ENCODE data around the gene CCDC28A.

The CCDC28A gene

DNA sequence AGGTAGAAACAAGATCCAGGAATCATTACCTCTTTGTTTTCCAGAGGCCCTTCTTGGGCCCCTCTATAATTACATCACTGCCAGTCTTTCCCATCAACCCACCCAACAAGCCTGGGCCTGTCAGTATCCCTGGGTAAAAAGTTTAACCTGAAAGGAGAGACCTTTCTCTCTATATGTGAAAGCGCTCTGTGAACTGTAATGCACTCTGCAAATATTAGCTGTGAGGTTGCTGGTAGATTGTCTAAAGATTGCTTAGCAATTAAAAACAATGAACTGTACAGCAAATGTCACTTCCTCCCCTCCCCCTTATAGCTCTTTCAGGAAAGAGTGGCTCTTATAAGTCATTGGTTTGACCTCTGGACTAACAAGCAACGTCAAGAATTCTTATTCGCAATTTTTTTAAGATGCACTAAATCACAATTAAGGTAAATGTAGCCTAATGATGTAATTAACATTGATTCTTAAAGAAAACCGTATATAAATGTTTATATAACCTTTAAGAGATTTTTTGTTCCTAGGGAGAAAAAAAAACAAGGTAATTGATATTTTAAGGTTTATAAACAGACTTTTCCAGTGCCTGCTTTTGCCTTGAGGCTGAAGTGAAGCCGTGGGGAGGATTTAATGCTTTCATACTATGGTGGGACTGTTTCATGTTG is 40.7 kb downstream of the CCDC28A start:
- H3K4me1 ChIP-seq (ENCODE audit: control insufficient read depth in 1 of 2, insufficient read depth in 1 of 2, low read depth in 1 of 2, low read length in 1 of 2): peaks cover 6 to 11% of the 10 kb centered on the region in 2 experiments
- no peaks in the 10 kb centered on the region for H3K36me3 ChIP-seq
- TF ChIP-seq, protein P1, sequence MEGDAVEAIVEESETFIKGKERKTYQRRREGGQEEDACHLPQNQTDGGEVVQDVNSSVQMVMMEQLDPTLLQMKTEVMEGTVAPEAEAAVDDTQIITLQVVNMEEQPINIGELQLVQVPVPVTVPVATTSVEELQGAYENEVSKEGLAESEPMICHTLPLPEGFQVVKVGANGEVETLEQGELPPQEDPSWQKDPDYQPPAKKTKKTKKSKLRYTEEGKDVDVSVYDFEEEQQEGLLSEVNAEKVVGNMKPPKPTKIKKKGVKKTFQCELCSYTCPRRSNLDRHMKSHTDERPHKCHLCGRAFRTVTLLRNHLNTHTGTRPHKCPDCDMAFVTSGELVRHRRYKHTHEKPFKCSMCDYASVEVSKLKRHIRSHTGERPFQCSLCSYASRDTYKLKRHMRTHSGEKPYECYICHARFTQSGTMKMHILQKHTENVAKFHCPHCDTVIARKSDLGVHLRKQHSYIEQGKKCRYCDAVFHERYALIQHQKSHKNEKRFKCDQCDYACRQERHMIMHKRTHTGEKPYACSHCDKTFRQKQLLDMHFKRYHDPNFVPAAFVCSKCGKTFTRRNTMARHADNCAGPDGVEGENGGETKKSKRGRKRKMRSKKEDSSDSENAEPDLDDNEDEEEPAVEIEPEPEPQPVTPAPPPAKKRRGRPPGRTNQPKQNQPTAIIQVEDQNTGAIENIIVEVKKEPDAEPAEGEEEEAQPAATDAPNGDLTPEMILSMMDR (IDR thresholded peaks at IDR 0.05): no peak
- no peaks in the 10 kb centered on the region for H3K9me3 ChIP-seq
- H3K27ac ChIP-seq: no peak overlapping the region
- H3K27me3 ChIP-seq: no peaks in the 10 kb centered on the region
- H3K4me3 ChIP-seq (ENCODE audit: low read depth in 1 of 2, low read length in 1 of 2): no peak overlapping the region

DNA sequence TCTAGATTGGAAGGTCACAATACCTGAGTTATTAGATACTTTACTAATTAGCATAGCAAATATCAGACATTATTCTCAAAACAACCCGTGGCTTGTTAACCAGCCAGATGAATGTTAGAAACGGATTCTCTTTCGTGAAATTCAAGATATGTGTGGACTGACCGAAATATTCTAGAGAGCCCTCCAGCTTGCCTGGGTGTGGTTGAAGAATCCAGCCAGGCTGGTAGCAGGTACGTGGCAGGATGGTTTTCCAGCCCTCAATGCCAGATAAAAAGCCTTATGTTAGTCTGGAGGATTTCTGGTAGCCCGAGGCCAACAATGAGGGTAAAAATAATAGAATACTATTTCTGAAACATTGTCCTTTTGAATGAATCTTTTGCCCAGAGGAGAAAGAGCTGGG is 41.7 kb downstream of the CCDC28A start:
- Histone ChIP-seq H3K4me1 (ENCODE audit: control insufficient read depth in 1 of 2, insufficient read depth in 1 of 2, low read depth in 1 of 2, low read length in 1 of 2) (peaks cover 7 to 16% of the 10 kb centered on the region in 2 experiments), H3K9me3 (no peaks in the 10 kb centered on the region), H3K27ac (no peak overlapping the region), H3K27me3 (no peaks in the 10 kb centered on the region), H3K36me3 (no peaks in the 10 kb centered on the region), H3K4me3 (ENCODE audit: low read depth in 1 of 2, low read length in 1 of 2) (no peak overlapping the region)
- TF ChIP-seq, protein P1 (IDR thresholded peaks at IDR 0.05): no peak

DNA sequence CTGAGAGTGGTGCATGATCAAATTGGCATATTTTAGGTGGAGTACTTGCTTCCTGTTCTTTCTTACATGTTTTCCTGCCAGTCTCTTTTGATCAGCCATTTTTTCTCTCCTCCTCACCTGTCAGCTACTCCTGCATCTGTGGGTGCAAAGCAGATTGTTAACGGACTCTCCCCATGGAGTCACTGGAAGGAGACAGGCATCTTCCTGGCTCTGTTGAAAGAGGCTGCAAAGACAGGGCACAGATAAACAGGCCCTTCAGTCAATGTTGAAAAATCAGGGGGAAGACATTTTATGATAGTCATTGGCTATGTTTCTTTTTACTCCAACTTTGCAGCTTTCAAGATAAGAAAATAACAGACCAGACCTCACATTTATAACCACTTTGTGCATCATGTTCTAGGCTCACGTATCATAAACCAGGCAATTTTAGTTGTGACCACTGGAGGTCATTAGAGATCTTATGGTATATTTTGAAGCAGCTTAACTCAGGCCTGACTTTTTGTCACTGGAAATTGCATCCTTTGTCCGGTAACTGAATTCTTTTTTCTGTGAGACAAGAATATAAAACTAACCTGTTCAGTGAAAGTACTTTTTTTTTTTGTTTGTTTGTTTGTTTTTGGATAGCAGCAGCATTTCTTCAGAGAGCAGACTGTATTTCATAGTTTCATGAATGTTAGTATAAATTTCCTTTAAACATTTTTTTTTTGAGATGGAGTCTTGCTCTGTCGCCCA is 42.4 kb downstream of the CCDC28A start:
- Histone ChIP-seq H3K27ac (no peak overlapping the region), H3K36me3 (no peaks in the 10 kb centered on the region), H3K4me1 (ENCODE audit: control insufficient read depth in 1 of 2, insufficient read depth in 1 of 2, low read depth in 1 of 2, low read length in 1 of 2) (peaks cover 7 to 16% of the 10 kb centered on the region in 2 experiments), H3K4me3 (ENCODE audit: low read depth in 1 of 2, low read length in 1 of 2) (no peak overlapping the region), H3K9me3 (no peaks in the 10 kb centered on the region), H3K27me3 (no peaks in the 10 kb centered on the region)
- TF ChIP-seq, protein P1 (IDR thresholded peaks at IDR 0.05): no peak

DNA sequence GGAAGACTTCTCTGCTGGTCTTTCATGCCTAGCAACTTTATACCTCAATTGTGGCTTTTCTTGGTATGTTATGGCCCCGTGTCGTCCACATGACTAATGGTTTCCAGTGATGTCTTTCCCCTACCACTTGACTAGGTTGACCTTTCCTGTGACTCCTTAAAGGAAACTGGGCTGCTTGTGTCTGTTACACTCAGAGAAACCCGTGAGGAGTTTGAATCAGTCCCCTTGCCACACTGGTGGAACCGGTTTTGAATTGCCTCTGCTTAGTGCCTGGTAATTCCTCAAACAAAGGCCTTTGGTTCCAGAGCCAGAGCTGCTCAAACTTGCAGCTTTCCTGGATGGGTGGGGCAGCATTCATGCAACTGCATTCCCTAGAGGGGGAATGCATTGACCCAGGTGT is 44.2 kb downstream of the CCDC28A start:
- Histone ChIP-seq H3K9me3 (no peaks in the 10 kb centered on the region), H3K27ac (no peak overlapping the region), H3K36me3 (no peaks in the 10 kb centered on the region), H3K27me3 (no peaks in the 10 kb centered on the region), H3K4me1 (ENCODE audit: control insufficient read depth in 1 of 2, insufficient read depth in 1 of 2, low read depth in 1 of 2, low read length in 1 of 2) (peaks cover 7 to 16% of the 10 kb centered on the region in 2 experiments), H3K4me3 (ENCODE audit: low read depth in 1 of 2, low read length in 1 of 2) (no peak overlapping the region)
- TF ChIP-seq, protein P1 (IDR thresholded peaks at IDR 0.05): no peak

DNA sequence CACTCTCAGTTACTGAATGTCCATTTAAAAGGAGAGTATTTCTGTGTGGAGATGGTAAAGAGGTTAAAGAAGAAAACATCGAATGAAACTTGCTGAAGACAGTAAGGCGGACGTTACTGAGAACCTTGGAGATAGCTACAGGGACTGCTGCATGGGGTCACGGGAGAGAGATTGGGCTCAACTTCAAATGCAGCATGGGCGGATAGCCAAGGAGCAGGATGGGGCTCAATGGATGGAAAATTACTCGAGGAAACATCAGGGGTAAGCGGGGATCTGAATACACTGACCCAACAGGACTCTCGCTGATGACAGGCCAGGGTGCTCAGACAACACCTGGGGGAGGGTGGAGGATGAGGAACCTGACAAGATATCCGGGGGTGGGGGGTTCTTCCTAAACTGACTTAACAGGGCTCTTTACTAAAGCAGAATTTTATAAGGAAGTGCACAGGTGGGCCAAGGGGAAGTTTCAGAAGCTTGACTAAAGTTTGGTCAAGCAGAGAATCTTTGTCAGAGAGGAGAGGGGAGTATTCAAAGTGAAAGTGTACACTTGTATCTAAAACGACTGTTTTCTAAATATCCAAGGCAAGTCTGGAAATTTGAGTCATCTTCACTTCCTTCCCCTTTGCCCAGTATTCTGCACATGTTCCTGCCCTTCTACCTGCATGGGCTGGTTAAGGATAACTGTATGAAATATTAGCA is 45.1 kb downstream of the CCDC28A start:
- H3K4me3 ChIP-seq (ENCODE audit: low read depth in 1 of 2, low read length in 1 of 2): no peak overlapping the region
- H3K9me3 ChIP-seq: no peaks in the 10 kb centered on the region
- no peaks in the 10 kb centered on the region for H3K36me3 ChIP-seq
- TF ChIP-seq, protein P1 (IDR thresholded peaks at IDR 0.05): no peak
- H3K4me1 ChIP-seq (ENCODE audit: control insufficient read depth in 1 of 2, insufficient read depth in 1 of 2, low read depth in 1 of 2, low read length in 1 of 2): peaks cover 7 to 16% of the 10 kb centered on the region in 2 experiments
- H3K27me3 ChIP-seq: no peaks in the 10 kb centered on the region
- H3K27ac ChIP-seq: no peak overlapping the region
